ENCODE measurements around the gene ZNF217.
"Not testable (repeated sequence)": the region's sequence is repeated elsewhere in the genome, so short reads cannot be mapped to it uniquely, and the experiment has no call there.

Gene ZNF217

GRCh38 chr20:53598140-53599043 is 4.8 kb upstream of the ZNF217 start:
- DNase-seq (ENCODE audit: low spot score) = no peak

GRCh38 chr20:53597521-53598120 is 4.0 kb upstream of the ZNF217 start:
- DNase-seq (ENCODE audit: low spot score) = no peak

- DNase-seq (ENCODE audit: low spot score) = no peak
Measured at GRCh38 chr20:53597030-53597482, 3.4 kb upstream of the ZNF217 start.

GRCh38 chr20:53596189-53597001 is 2.8 kb upstream of the ZNF217 start:
- not testable (repeated sequence) for DNase-seq (ENCODE audit: low spot score)

GRCh38 chr20:53595742-53596141 is 2.1 kb upstream of the ZNF217 start:
- not testable (repeated sequence) for DNase-seq (ENCODE audit: low spot score)

GRCh38 chr20:53595018-53595378 is 1.4 kb upstream of the ZNF217 start:
- DNase-seq (ENCODE audit: low spot score) = no peak

- peak; percentile 78 for DNase-seq (ENCODE audit: low spot score)
Measured at GRCh38 chr20:53594068-53595017, 704 bp upstream of the ZNF217 start.

- DNase-seq (ENCODE audit: low spot score) = no peak
Measured at GRCh38 chr20:53592992-53593465, 610 bp downstream of the ZNF217 start.

- DNase-seq (ENCODE audit: low spot score) = not testable (repeated sequence)
Measured at GRCh38 chr20:53592454-53592991, 1.1 kb downstream of the ZNF217 start.

GRCh38 chr20:53591941-53592441 is 1.6 kb downstream of the ZNF217 start:
- not testable (repeated sequence) for DNase-seq (ENCODE audit: low spot score)

GRCh38 chr20:53591206-53591741 is 2.4 kb downstream of the ZNF217 start:
- not testable (repeated sequence) for DNase-seq (ENCODE audit: low spot score)

- DNase-seq (ENCODE audit: low spot score) = not testable (repeated sequence)
Measured at GRCh38 chr20:53590608-53591007, 3.0 kb downstream of the ZNF217 start.

GRCh38 chr20:53590122-53590521 is 3.5 kb downstream of the ZNF217 start:
- not testable (repeated sequence) for DNase-seq (ENCODE audit: low spot score)

GRCh38 chr20:53589321-53590065 is 4.1 kb downstream of the ZNF217 start:
- not testable (repeated sequence) for DNase-seq (ENCODE audit: low spot score)

GRCh38 chr20:53587157-53587703 is 6.4 kb downstream of the ZNF217 start:
- not testable (repeated sequence) for DNase-seq (ENCODE audit: low spot score)

GRCh38 chr20:53586640-53587039 is 7.0 kb downstream of the ZNF217 start:
- DNase-seq (ENCODE audit: low spot score) = no peak

- not testable (repeated sequence) for DNase-seq (ENCODE audit: low spot score)
Measured at GRCh38 chr20:53585910-53586309, 7.7 kb downstream of the ZNF217 start.

- not testable (repeated sequence) for DNase-seq (ENCODE audit: low spot score)
Measured at GRCh38 chr20:53585004-53585569, 8.6 kb downstream of the ZNF217 start.

GRCh38 chr20:53584550-53584913 is 9.1 kb downstream of the ZNF217 start:
- DNase-seq (ENCODE audit: low spot score) = not testable (repeated sequence)

Data from iPS-NIHi11 (cell line).